Measurements from ENCODE around the gene ROBO2.

ROBO2 gene

GRCh38 chr3:77321646-77322045 lies 281.7 kb downstream of the ROBO2 start:
- no peak for TF ChIP-seq ZNF600 (tag by site-specific recombination; IDR thresholded peaks at IDR 0.05)
- TF ChIP-seq ZNF768 (tag by site-specific recombination; IDR thresholded peaks at IDR 0.05): no peak
- TF ChIP-seq SCRT1 (tag by site-specific recombination; IDR thresholded peaks at IDR 0.05; ENCODE audit: borderline replicate concordance): no peak
- TF ChIP-seq ZNF544 (tag by site-specific recombination; IDR thresholded peaks at IDR 0.05): no peak
- no peak for TF ChIP-seq KLF1 (tag by site-specific recombination; IDR thresholded peaks at IDR 0.05)
- TF ChIP-seq ZNF248 (tag by site-specific recombination; IDR thresholded peaks at IDR 0.05): no peak
- TF ChIP-seq ZNF548 (tag by site-specific recombination; IDR thresholded peaks at IDR 0.05): no peak
- TF ChIP-seq ZNF121 (tag by site-specific recombination; IDR thresholded peaks at IDR 0.05): no peak
- no peak for TF ChIP-seq ZNF394 (tag by site-specific recombination; IDR thresholded peaks at IDR 0.05; ENCODE audit: borderline replicate concordance)
- TF ChIP-seq ZFP3 (tag by site-specific recombination; IDR thresholded peaks at IDR 0.05; ENCODE audit: low read depth): no peak
- no peak for TF ChIP-seq ZNF341 (tag by site-specific recombination; IDR thresholded peaks at IDR 0.05; ENCODE audit: low read depth)
- TF ChIP-seq PRDM1 (tag by site-specific recombination; IDR thresholded peaks at IDR 0.05): no peak
- no peak for TF ChIP-seq INSM2 (tag by site-specific recombination; IDR thresholded peaks at IDR 0.05)
- no peak for TF ChIP-seq YY2 (tag by site-specific recombination; IDR thresholded peaks at IDR 0.05)
- no peak for TF ChIP-seq ZSCAN30 (tag by site-specific recombination; IDR thresholded peaks at IDR 0.05)
- no peak for TF ChIP-seq ZNF416 (tag by site-specific recombination; IDR thresholded peaks at IDR 0.05)
- TF ChIP-seq, protein P1, sequence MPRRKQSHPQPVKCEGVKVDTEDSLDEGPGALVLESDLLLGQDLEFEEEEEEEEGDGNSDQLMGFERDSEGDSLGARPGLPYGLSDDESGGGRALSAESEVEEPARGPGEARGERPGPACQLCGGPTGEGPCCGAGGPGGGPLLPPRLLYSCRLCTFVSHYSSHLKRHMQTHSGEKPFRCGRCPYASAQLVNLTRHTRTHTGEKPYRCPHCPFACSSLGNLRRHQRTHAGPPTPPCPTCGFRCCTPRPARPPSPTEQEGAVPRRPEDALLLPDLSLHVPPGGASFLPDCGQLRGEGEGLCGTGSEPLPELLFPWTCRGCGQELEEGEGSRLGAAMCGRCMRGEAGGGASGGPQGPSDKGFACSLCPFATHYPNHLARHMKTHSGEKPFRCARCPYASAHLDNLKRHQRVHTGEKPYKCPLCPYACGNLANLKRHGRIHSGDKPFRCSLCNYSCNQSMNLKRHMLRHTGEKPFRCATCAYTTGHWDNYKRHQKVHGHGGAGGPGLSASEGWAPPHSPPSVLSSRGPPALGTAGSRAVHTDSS (tag by site-specific recombination; IDR thresholded peaks at IDR 0.05): no peak
- TF ChIP-seq, protein P2, sequence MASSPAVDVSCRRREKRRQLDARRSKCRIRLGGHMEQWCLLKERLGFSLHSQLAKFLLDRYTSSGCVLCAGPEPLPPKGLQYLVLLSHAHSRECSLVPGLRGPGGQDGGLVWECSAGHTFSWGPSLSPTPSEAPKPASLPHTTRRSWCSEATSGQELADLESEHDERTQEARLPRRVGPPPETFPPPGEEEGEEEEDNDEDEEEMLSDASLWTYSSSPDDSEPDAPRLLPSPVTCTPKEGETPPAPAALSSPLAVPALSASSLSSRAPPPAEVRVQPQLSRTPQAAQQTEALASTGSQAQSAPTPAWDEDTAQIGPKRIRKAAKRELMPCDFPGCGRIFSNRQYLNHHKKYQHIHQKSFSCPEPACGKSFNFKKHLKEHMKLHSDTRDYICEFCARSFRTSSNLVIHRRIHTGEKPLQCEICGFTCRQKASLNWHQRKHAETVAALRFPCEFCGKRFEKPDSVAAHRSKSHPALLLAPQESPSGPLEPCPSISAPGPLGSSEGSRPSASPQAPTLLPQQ (tag by site-specific recombination; IDR thresholded peaks at IDR 0.05): no peak
- CTCF ChIA-PET: interaction anchor here (0.7 to 1.7 kb wide), 2 partner anchors 11 to 283 kb away, joined by 3 to 7 read pairs; no protein-coding TSS in a partner anchor
- no peaks in the 10 kb centered on the region for H3K4me1 ChIP-seq (ENCODE audit: control insufficient read depth, insufficient read depth, low read length)
- H3K27ac ChIP-seq (ENCODE audit: extremely low read depth, low read depth, low read length): no peak overlapping the region
- H3K4me3 ChIP-seq (ENCODE audit: low read depth, low read length): no peak overlapping the region
- POLR2A ChIA-PET: interaction anchor here (0.5 kb wide), 1 partner anchor 342 kb away, joined by 3 read pairs; no protein-coding TSS in a partner anchor
- H3K36me3 ChIP-seq (ENCODE audit: control insufficient read depth in 2 of 2, insufficient read depth in 1 of 2, low read length in 2 of 2): no peaks in the 10 kb centered on the region
- no peaks in the 10 kb centered on the region for H3K9me3 ChIP-seq (ENCODE audit: control insufficient read depth, insufficient read depth, low read depth, low read length)

DNA sequence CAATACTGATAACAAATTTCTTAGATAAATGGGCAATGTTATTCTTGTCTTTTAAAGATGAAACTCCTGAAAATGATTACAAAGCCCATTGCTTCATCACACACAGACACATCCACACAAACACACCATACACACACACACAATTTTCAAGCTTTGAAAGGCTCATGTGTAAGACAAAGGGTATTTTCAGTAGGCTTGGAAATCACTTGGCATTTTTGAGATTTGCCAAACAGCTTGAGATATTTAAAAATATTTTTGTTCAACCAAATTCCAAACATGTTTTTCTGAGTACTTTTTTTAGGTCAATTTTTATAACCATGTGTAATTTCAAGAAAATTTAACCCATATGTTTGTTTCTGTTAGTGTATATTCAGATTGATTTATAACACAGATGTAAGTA lies 283.7 kb downstream of the ROBO2 start:
- Histone ChIP-seq H3K4me1 (ENCODE audit: control insufficient read depth, insufficient read depth, low read length) (no peaks in the 10 kb centered on the region), H3K9me3 (ENCODE audit: control insufficient read depth, insufficient read depth, low read depth, low read length) (no peaks in the 10 kb centered on the region), H3K4me3 (ENCODE audit: low read depth, low read length) (no peak overlapping the region), H3K27ac (ENCODE audit: extremely low read depth, low read depth, low read length) (no peak overlapping the region), H3K36me3 (ENCODE audit: control insufficient read depth in 2 of 2, insufficient read depth in 1 of 2, low read length in 2 of 2) (no peaks in the 10 kb centered on the region)
- TF ChIP-seq ZFP37 (tag by site-specific recombination; IDR thresholded peaks at IDR 0.05) (no peak), SP2 (tag by site-specific recombination; IDR thresholded peaks at IDR 0.05) (no peak), TSHZ1 (tag by site-specific recombination; IDR thresholded peaks at IDR 0.05; ENCODE audit: borderline replicate concordance) (no peak), ZNF302 (tag by site-specific recombination; IDR thresholded peaks at IDR 0.05; ENCODE audit: low read depth) (no peak), ZNF660 (tag by site-specific recombination; IDR thresholded peaks at IDR 0.05) (no peak), ZNF777 (tag by site-specific recombination; IDR thresholded peaks at IDR 0.05; ENCODE audit: borderline replicate concordance) (no peak), ZBTB48 (tag by site-specific recombination; IDR thresholded peaks at IDR 0.05) (no peak), ZNF335 (tag by site-specific recombination; conservative IDR thresholded peaks at IDR 0.05) (no peak), BCL6B (tag by site-specific recombination; IDR thresholded peaks at IDR 0.05) (no peak)
- CTCF ChIA-PET: no interaction called here
- POLR2A ChIA-PET: no interaction called here

Data from HEK293 (cell line).